ENCODE results near the gene TMEM11. TPM values are rescaled to one million over a fixed set of nuclear protein-coding genes. Genes with fewer than 3 reads are reported as not detected.
"Not testable (repeated sequence)": the region's sequence is repeated elsewhere in the genome, so short reads cannot be mapped to it uniquely, and the experiment has no call there.

TMEM11 gene
- total RNA-seq, 1 donor from 2014 or later: 20.4 TPM

GRCh38 chr17:21212826-21213637 is 929 bp downstream of the TMEM11 start:
- no peak for DNase-seq (ENCODE audit: low spot score)

GRCh38 chr17:21211825-21212479 is 2.0 kb downstream of the TMEM11 start:
- no peak for DNase-seq (ENCODE audit: low spot score)

DNA sequence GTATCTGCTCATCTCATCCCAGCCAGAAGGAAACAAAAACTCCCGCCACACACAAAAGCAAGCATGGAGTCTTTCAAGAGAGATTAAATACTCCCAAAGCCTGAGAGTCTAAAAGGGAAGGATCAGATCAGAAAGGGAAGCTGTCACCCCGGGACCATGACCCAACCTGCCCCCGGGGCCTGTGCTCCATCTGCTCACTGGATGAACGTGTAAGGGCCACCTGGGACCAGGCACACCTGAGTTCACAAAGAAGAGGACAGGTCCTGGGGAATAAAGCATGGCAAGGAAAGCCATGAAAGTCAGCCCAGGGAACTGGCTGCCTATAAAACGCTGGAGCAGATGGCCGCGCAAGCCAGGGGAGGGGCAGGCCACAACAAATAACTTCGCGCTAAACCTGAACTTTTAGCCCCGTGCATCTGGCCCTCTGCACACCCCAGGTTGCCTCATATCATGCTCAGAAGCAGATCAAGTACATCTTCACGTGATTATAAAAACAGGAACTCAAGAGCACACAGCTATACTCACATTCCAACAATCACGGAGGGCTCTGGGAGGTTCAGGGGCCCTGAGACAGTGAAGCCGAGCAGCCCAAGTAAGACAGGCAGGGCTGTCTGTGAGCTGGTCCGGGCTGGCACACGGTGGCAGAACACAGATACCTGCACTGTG is 3.4 kb downstream of the TMEM11 start:
- no peak for DNase-seq (ENCODE audit: low spot score)

- no peak for DNase-seq (ENCODE audit: low spot score)
Measured at GRCh38 chr17:21209511-21210175, 4.3 kb downstream of the TMEM11 start.

- DNase-seq (ENCODE audit: low spot score): no peak
Measured at GRCh38 chr17:21208352-21208751, 5.6 kb downstream of the TMEM11 start.

DNA sequence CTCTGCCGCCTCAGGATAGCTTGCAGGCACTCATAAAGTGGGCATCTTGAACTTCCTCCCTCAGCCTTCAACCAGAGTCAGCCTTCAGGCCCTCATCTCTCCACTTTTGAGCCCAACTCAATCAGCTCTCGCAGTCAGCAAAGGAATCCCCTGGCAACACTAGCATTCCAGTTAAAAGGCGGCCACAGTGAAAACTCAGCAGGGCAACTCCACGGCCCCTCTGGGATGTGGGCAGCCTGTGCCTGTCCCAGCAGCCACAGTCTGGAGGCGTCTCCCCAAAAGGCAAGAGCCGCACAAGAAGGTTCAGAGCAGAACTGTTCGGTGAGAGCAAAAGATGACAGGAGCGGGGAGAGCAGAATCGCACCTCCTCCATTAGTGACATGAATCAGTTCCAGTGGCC is 9.0 kb downstream of the TMEM11 start:
- no peak for DNase-seq (ENCODE audit: low spot score)

DNA sequence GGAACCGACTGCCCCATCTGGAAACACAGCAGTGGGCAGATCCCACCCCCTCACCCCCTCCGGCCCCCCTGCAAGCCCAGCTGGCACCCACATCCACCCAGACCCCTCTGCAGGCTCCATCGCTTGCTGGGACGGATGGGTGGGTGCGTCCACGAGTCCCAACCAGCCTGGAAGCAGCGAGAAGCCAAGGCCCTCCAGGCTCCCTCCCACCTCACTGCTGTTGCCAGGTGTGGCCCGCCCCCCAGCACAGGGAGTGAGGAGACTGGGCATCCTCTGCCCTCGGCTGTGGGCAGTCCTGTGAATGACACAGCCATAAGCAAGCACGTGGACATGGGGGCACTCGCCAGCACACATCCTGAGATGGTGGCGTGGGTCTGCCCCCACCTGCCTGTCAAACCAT is 11.4 kb downstream of the TMEM11 start:
- no peak for DNase-seq (ENCODE audit: low spot score)

- DNase-seq (ENCODE audit: low spot score): no peak
Measured at GRCh38 chr17:21201874-21202273, 12.1 kb downstream of the TMEM11 start.

- no peak for DNase-seq (ENCODE audit: low spot score)
Measured at GRCh38 chr17:21201298-21201595, 12.7 kb downstream of the TMEM11 start.

GRCh38 chr17:21200590-21201297 is 13.2 kb downstream of the TMEM11 start:
- DNase-seq (ENCODE audit: low spot score): no peak

- no peak for DNase-seq (ENCODE audit: low spot score)
Measured at GRCh38 chr17:21199856-21200255, 14.1 kb downstream of the TMEM11 start.

DNA sequence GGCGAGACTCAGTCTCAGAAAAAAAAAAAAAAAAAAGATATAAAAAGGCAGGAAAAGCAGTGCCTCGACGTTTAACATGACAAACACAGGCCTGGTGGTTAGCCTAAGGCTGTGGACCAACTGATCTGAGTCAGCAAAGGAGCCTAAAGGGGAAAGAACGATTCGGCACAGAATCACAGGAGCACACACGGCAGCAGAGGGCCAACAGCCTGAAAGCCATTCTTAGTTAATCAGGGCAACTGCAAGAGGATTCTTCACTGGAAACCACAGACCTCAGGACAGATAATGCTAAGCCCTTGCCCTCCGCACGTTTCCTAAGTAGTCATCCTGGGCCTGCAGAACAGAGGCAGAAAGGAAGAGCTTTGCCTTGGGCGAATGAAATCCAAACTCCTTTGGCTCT is 14.7 kb downstream of the TMEM11 start:
- no peak for DNase-seq (ENCODE audit: low spot score)

DNA sequence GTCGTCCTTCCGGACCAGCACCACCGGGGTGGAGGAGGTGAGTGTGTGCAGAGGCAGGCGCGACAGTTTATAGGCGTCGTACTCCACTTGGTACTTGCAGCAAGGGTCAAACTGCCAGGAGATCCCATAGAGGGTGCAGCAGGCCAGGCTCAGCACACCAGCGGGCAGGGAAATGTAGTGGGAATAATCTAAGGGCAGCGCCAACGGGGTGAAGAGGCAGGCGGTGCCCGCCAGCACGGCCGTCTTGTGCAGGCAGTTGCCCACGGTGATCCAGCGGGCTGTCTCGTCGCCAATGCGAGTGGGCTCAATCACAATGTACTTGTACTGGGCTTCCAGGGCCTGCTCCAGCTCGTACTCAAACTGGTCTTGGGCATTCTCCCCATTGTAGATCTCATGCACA is 15.6 kb downstream of the TMEM11 start:
- DNase-seq (ENCODE audit: low spot score): no peak

- DNase-seq (ENCODE audit: low spot score): no peak
Measured at GRCh38 chr17:21196126-21196525, 17.8 kb downstream of the TMEM11 start.

DNA sequence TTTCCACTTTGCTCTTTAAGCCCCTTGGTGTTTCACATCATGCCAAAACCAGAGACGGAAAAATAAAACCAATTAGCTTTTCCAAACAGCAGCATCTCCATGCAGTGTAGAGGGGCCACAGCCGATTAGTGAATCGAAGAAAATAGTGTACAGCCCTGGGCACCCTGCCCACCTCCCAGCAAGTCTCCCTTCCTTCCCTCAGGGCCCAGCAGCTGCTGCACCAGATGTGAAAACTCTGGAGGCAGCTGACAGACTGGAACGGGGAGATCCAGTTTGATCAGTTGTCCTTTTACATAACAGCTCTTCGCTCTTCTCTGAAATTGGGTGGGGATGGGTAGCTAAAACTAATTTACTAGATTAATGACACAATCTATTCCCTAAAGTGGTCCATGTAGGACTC is 19.3 kb downstream of the TMEM11 start:
- no peak for DNase-seq (ENCODE audit: low spot score)

GRCh38 chr17:21194226-21194625 is 19.7 kb downstream of the TMEM11 start:
- no peak for DNase-seq (ENCODE audit: low spot score)

DNA sequence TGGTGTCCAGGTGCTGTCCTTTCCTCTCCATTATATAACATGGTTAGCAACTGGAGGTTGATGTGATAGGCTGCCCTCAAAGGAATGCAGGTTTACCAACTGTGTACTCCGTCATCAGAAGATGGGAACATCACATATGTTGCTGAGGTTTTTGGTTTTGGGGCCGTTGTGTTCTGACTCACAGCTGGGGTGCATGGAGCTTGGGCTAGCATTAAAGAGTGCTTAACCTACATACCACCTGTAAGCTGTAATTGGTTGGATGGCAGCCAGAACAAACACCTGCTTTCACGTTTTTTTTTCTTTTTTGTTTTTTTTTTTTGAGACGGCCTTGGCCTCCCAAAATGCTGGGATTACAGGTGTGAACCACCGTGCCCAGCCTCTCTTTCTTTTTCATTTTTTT is 20.9 kb downstream of the TMEM11 start:
- DNase-seq (ENCODE audit: low spot score): no peak

- not testable (repeated sequence) for DNase-seq (ENCODE audit: low spot score)
Measured at GRCh38 chr17:21192414-21192813, 21.5 kb downstream of the TMEM11 start.

- no peak for DNase-seq (ENCODE audit: low spot score)
Measured at GRCh38 chr17:21191698-21192097, 22.3 kb downstream of the TMEM11 start.

DNA sequence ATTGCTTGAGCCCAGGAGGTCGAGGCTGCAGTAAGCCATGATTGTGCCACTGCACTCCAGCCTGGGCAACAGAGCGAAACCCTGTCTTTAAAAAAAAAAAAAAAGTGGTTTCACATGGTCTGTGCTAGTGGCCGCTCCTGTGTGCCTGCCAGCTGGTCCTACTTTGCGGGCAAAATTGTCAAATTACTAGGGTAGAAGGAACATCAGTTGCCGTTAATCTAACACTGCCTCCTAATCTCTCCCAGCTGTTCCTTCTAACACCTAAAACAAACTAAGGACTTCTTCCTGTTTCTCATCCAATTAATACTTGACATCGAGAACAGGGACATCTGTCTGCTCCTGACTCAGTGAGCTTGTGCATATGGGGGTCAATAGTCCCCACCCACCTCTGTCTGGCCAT is 23.9 kb downstream of the TMEM11 start:
- no peak for DNase-seq (ENCODE audit: low spot score)

GRCh38 chr17:21189361-21189760 is 24.6 kb downstream of the TMEM11 start:
- DNase-seq (ENCODE audit: low spot score): no peak

Data from ureter (tissue), 1 donor.